Activated naive CD8-positive, alpha-beta T cell (primary cell): ENCODE data around the gene CD59.

Source experiments
- H3K27ac Mint-ChIP-seq: one replicate; pipeline ENCODE4 v1.8.0; 2021; ENCODE audit warnings: mixed read lengths
- H3K27me3 Mint-ChIP-seq: one replicate; pipeline ENCODE4 v1.8.0; 2021; ENCODE audit warnings: mixed read lengths
- H3K36me3 Mint-ChIP-seq: one replicate; pipeline ENCODE4 v1.8.0; 2021; ENCODE audit warnings: mixed read lengths
- H3K4me1 Mint-ChIP-seq: one replicate; pipeline ENCODE4 v1.8.0; 2021; ENCODE audit warnings: low read depth, mixed read lengths
- H3K4me3 Mint-ChIP-seq: one replicate; pipeline ENCODE4 v1.8.0; 2021; ENCODE audit warnings: mild to moderate bottlenecking, mixed read lengths
- H3K9me3 Mint-ChIP-seq: one replicate; pipeline ENCODE4 v1.8.0; 2021; ENCODE audit warnings: low read depth, mixed read lengths

Gene CD59

DNA sequence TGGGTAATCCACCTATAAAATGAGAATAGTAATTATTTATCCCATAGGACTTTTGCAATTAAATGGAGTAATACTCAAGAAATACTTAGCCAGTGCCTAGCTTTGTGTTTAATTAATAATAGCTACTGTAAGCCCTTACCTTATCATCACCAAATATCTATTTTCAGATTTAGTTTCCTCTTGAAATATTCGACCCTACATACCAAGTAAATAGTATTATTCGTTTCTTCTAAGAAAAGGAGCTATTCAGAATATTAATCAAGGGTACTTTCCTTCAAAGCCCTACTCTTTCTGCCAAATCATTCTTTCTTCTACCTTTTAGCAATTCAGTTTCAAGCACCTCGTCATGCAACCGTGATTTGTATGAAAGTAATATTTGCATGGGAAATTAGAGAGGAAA is 31.4 kb upstream of the CD59 start:
- no peak overlapping the region for H3K27ac Mint-ChIP-seq
- H3K4me1 Mint-ChIP-seq: peaks cover 28% of the 10 kb centered on the region

DNA sequence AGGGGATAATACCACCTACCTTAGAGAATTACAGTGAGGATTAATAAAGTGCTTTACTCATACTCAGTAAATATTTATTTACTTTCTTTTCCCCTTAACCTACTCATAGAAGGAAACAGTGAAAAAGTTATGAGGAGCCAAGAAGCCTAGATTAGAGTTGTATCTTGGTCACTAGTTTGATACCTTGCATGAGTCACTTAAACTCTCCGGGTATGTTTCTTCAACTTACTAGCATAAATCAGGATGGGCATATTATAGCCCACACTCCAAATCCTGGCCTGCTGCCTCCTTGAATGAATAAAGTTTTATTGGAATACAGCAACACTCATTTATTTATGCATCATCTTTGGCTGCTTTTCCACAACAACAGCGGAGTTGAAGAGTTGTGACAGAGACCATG is 29.9 kb upstream of the CD59 start:
- no peak overlapping the region for H3K27ac Mint-ChIP-seq
- H3K36me3 Mint-ChIP-seq: peaks cover 25% of the 10 kb centered on the region
- no peaks in the 10 kb centered on the region for H3K27me3 Mint-ChIP-seq
- peaks cover 19% of the 10 kb centered on the region for H3K4me1 Mint-ChIP-seq
- peaks cover 3% of the 10 kb centered on the region for H3K9me3 Mint-ChIP-seq
- H3K4me3 Mint-ChIP-seq: no peak overlapping the region

More for the DNA sequence above, 31.4 kb upstream of the CD59 start:
- Mint-ChIP-seq H3K36me3 (peaks cover 27% of the 10 kb centered on the region), H3K27me3 (no peaks in the 10 kb centered on the region), H3K4me3 (no peak overlapping the region), H3K9me3 (peaks cover 3% of the 10 kb centered on the region)

DNA sequence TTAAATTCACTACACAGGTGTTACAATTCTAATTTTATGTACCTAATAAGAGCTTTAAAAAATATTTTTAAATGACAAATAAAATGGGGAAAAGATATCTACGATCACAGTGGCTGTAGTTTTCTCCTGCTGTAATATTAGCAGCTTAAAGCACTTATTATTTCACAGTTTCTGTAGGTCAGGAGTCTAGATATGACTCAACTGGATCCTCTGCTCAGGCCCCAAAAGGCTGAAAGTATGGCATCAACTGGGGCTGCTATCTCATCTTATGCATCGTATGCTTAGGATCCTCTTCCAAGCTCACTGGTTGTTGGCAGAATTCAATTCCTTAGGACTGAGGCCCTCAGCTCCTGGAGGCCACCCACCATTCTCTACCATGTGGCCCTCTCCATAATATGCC is 25.2 kb upstream of the CD59 start:
- Mint-ChIP-seq H3K9me3 (peaks cover 3% of the 10 kb centered on the region), H3K27ac (no peak overlapping the region), H3K27me3 (no peaks in the 10 kb centered on the region), H3K36me3 (peaks cover 38% of the 10 kb centered on the region), H3K4me3 (no peak overlapping the region), H3K4me1 (peaks cover 17% of the 10 kb centered on the region)

DNA sequence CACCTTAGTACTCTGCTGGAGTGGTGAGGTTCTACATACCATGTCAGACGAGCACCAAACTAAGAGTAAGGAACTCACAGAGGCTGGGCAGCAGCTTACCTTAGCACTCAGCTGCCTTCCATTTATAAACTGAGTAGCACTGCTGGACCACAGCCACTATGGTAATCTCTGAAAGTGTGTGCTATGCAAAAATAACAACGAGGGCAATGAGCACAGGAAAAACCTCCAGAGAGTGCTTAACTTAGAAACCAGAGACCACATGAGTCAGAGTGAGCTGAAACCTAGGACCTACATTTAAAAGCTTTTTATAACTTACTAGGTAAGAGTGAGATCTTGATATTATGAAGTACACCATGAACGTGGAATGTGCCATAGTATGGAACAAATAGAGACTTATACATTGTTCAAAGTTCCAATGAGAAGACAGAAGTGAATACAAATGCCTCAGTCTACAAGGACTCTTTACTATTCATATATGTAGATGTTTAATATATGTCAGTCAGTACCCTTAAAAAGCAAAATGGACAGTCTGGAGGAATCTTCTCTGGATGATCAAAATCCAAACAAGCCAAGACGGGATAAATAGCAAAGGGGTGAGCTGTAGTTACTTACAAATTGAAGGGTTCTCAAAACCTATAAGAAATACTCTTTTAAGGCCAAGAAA is 17.2 kb upstream of the CD59 start:
- H3K36me3 Mint-ChIP-seq: peaks cover 4% of the 10 kb centered on the region
- H3K4me1 Mint-ChIP-seq: peaks cover 4% of the 10 kb centered on the region
- H3K9me3 Mint-ChIP-seq: no peaks in the 10 kb centered on the region
- H3K27ac Mint-ChIP-seq: peak overlapping the region; percentile 28
- no peak overlapping the region for H3K4me3 Mint-ChIP-seq
- H3K27me3 Mint-ChIP-seq: no peaks in the 10 kb centered on the region

DNA sequence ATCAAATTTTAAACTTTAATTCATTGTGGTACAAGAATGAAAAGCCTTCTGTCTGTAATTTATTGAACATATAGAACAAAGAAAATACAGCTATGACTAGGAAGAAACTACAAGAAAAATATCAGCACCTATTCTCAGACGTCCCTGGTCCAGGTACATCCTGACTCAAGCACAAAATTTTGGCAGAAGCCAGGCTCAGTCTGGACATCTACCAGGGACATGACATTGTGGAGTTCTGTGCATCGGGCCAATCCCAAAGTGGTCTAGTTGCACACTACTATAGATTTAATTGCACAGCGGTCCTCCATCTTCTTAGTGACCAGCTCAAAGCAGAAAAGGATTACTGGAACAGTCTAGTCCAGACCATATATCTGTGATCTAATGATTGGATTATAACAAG is 15.7 kb upstream of the CD59 start:
- H3K27me3 Mint-ChIP-seq: no peaks in the 10 kb centered on the region
- no peak overlapping the region for H3K27ac Mint-ChIP-seq
- peaks cover 4% of the 10 kb centered on the region for H3K4me1 Mint-ChIP-seq
- peaks cover 3% of the 10 kb centered on the region for H3K36me3 Mint-ChIP-seq
- no peak overlapping the region for H3K4me3 Mint-ChIP-seq
- H3K9me3 Mint-ChIP-seq: no peaks in the 10 kb centered on the region

DNA sequence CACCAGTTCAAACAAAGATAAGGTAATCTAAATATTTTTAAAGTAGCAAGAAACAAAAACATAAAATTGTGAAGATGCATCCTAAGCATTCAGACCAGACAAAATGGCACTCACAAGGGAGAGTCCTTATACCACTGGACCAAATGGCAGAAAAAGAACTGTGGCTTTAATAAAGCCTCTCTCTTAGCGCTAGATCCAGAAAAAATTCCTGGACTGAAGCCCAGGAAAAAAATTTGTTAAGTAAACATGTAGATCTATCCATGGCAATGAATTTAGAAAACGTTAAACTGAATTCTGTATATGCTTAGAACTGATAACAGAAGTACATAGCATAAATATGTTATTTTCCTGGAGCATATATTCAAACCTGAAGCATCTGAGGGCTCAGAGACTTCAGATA is 11.8 kb upstream of the CD59 start:
- H3K9me3 Mint-ChIP-seq: no peaks in the 10 kb centered on the region
- H3K4me1 Mint-ChIP-seq: no peaks in the 10 kb centered on the region
- H3K4me3 Mint-ChIP-seq: no peak overlapping the region
- no peak overlapping the region for H3K27ac Mint-ChIP-seq
- peaks cover under 1% of the 10 kb centered on the region for H3K36me3 Mint-ChIP-seq
- no peaks in the 10 kb centered on the region for H3K27me3 Mint-ChIP-seq

DNA sequence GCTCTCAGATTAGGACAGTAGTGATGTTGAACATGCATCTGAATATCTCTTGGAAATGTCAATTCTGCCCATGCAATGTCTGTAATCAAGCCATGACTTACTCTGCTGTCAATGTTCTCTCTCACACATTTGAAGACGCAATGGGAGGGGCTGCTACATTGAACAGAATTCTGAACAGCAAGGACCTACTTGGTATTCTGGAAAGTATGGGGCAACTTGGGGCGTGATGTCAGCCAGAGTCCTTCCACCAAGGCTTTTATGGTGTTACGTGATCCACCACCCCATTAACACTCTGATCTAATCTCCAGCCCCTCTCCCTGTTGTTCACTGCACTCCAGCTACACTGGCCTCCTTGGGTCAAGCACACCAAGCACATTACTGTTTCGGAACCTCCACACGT is 7.1 kb upstream of the CD59 start:
- H3K36me3 Mint-ChIP-seq: no peaks in the 10 kb centered on the region

DNA sequence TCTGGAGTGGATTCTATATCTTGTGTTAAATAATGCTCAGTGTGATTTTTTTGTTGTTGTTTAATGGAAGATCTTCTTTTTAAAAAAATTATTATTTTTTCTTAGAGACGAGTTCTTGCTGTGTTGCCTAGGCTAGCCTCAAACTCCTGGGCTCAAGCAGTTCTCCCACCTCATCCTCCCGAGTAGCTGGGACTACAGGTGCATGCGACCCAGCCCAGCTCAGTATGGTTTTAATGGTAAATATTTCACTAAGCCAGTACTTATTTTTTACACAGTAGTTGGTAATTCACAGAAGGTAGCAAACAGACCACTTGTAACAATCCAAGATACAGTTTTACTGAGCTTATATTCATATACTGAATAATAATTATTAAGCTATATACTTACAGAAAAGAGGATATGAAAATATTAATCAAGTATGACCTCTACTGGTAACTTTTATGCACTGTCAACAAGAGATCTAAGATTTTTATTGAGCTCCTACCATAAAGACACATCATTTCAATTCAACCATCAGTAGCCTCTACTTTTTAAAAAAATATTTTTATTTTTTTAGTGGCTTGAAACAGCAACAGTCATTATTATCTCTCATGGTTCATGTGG is 6.1 kb upstream of the CD59 start:
- no peaks in the 10 kb centered on the region for H3K4me1 Mint-ChIP-seq
- H3K9me3 Mint-ChIP-seq: no peaks in the 10 kb centered on the region
- no peak overlapping the region for H3K4me3 Mint-ChIP-seq

More for the DNA sequence above, 7.1 kb upstream of the CD59 start:
- no peaks in the 10 kb centered on the region for H3K27me3 Mint-ChIP-seq
- no peak overlapping the region for H3K4me3 Mint-ChIP-seq
- H3K4me1 Mint-ChIP-seq: no peaks in the 10 kb centered on the region
- no peak overlapping the region for H3K27ac Mint-ChIP-seq
- H3K9me3 Mint-ChIP-seq: no peaks in the 10 kb centered on the region

DNA sequence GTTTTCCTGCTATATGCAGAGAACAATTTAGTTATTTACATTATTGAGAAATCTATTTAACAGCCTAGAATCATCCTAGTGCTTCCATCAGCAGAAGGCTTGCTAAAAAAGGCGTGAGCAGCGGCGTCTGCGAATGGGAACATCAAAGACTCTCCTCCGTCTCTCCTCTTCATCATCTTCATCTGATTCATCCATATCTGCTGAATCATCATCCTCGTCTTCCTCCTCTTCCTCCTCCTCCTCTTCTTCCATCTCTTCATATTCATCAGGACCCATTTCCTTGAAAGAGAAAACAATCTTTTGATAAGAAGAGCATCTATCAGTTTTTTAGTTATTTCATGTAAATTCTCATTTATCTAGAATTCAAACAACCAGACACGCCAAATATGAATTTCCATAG is 5.6 kb upstream of the CD59 start:
- no peaks in the 10 kb centered on the region for H3K36me3 Mint-ChIP-seq
- H3K4me1 Mint-ChIP-seq: no peaks in the 10 kb centered on the region
- H3K9me3 Mint-ChIP-seq: no peaks in the 10 kb centered on the region
- H3K4me3 Mint-ChIP-seq: no peak overlapping the region
- H3K27me3 Mint-ChIP-seq: no peaks in the 10 kb centered on the region
- H3K27ac Mint-ChIP-seq: no peak overlapping the region

More for the DNA sequence above, 6.1 kb upstream of the CD59 start:
- Mint-ChIP-seq H3K27me3 (no peaks in the 10 kb centered on the region), H3K27ac (no peak overlapping the region), H3K36me3 (no peaks in the 10 kb centered on the region)

DNA sequence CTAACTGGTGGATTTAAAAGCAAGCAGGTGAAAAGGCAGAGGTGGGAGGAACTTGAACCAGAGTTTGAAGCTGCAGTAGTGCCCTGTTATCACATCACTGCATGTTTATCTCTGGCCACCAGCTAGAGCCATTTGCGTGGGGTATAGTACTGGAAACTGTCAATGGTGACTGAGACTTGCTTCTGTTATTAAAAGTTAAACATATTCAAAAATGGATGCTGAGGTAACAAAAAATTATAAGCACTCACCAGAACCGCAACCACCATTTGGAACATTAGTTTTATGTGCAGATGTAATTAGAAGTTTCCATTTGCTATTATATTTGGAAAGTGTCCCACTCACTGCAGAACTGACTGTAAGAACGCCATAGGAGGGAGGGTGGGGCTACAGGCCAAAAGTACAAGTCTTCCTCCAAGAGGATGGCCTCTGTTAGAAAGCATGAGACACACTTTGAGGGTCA is 1.2 kb upstream of the CD59 start:
- Mint-ChIP-seq H3K36me3 (peaks cover 4% of the 10 kb centered on the region), H3K4me3 (no peak overlapping the region), H3K4me1 (peaks cover 24% of the 10 kb centered on the region), H3K27me3 (no peaks in the 10 kb centered on the region), H3K9me3 (no peaks in the 10 kb centered on the region), H3K27ac (no peak overlapping the region)

DNA sequence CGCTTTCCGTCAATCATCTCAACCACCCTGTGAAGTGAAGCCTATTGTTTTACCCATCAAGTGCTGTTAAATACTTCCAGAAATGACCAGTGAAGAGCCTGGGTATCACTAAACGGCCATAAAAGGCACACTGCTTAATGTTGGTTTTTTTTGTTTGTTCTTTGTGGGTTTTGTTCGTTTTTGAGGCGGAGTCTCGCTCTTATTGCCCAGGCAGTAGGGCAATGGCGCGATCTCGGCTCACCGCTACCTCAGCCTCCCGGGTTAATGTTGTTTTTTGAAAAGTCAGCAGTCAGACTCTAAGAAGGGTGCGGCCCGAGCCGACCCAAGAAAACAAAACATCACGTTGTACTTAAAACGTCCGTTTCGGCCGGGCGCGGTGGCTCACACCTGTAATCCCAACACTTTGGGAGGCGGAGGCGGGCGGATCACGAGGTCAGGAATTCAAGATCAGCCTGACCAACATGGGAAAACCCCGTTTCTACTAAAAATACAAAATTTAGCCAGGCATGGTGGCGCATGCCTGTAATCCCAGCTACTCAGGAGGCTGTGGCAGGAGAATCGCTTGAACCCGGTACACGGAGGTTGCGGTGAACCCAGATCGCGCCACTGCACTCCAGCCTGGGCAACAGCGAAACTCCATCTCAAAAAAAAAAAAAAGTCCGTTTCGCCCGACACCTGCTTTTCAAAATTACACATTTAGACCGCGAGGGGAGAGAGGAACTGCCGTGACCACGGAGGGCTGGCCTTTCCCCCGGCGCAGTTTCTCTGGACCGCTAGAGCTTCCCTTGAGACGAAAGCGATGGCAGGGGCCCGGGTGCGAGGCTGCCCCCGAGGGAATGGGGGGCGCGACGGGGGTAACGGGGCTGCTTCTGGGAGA is 714 bp downstream of the CD59 start:
- H3K4me3 Mint-ChIP-seq: peak overlapping the region; percentile 91
- peaks cover 38% of the 10 kb centered on the region for H3K4me1 Mint-ChIP-seq
- no peaks in the 10 kb centered on the region for H3K27me3 Mint-ChIP-seq
- H3K27ac Mint-ChIP-seq: peak overlapping the region; percentile 24
- H3K9me3 Mint-ChIP-seq: no peaks in the 10 kb centered on the region
- H3K36me3 Mint-ChIP-seq: peaks cover 4% of the 10 kb centered on the region

DNA sequence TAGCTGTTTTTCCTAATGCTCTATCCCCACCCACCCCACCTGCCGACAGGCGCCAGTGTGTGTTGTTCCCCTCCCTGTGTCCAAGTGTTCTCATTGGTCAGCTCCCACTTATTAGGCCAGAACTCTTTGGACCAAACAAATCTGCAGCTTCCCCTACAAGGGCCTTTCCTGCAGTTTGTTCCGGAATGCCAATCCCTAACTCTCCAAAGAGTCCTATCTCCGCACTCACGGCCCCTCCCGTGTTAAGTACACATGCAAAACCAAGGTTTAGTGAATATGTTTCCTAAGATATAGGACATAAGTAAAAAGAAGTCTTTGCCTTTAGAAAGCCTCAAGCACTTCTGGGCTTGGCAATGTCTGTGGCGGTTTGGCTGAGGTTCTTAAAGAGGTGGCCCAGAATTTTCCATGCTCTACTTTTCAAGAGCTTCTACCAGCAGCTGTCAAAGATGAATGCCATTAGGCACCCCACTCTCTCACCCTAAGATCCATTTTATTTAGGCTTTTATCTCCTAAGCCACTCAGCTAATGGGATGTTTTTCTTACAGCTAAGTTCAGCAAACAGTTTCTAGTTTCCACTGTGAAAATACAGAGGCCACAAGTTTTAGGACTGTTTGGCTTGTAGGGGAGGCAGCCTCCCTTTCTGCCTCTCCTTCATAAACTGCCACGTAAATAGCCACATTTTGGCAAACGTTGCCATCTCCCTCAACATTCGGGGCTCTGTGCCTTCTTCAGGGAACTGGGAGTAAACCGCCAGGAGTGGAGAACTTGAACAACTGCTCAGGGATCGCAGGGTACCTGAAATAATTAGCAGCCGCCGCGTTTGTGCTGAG is 1.6 kb downstream of the CD59 start:
- Mint-ChIP-seq H3K4me1 (peaks cover 38% of the 10 kb centered on the region), H3K9me3 (no peaks in the 10 kb centered on the region), H3K27ac (peak overlapping the region; percentile 24), H3K4me3 (peak overlapping the region; percentile 91), H3K36me3 (peaks cover 4% of the 10 kb centered on the region), H3K27me3 (no peaks in the 10 kb centered on the region)

DNA sequence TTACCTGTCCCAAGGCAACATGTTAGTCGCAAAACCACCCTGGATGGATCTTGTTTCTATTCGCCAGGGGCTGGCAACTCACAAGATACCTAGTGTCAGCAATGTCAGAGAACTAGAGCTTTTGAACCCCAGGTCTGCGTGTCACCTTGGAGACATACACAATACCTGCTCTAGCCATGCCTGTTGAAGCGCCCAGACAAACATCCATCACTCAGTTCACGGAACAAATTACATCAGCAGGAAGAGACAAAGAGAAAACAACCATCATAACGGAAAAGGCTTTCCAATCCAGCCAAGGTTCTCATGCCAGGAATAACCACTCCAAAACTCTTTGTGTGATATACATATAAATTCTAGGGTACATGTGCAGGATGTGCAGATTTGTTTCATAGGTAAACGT is 2.2 kb downstream of the CD59 start:
- Mint-ChIP-seq H3K27me3 (no peaks in the 10 kb centered on the region), H3K36me3 (peaks cover 8% of the 10 kb centered on the region), H3K9me3 (no peaks in the 10 kb centered on the region), H3K4me3 (peak overlapping the region; percentile 91), H3K4me1 (peaks cover 40% of the 10 kb centered on the region), H3K27ac (no peak overlapping the region)

DNA sequence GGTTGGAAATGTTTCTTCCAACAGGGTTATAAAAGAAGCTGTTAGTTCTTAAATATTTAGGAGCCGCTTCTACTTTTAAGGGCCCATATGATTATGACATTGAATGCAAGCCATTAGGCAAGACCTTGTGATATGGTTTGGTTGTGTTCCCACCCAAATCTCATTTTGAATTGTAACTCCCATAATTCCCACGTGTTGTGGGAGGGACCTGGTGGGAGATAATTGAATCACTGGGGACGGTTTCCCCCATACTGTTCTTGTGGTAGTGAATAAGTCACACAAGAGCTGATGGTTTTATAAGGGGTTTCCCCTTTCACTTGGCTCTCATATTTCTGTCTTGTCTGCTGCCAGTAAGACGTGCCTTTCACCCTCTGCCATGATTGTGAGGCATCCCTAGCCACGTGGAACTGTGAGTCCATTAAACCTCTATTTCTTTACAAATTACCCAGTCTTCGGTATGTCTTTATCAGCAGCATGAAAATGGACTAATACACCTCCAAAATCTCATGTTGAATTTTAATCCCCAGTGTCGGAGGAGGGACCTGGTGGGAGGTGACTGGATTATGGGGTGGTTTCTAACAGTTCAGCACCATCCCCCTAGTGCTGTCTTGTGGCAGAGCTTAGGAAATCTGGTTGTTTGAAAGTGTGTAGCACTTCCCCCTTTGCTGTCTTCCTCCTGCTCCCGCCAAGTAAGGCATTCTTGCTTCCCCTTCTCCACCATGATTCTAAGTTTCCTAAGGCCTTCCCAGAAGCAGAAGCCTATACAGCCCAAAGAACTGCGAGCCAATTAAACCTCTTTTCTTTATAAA is 4.3 kb downstream of the CD59 start:
- peaks cover 44% of the 10 kb centered on the region for H3K4me1 Mint-ChIP-seq

More for the DNA sequence above, 4.3 kb downstream of the CD59 start:
- H3K27ac Mint-ChIP-seq: peak overlapping the region; percentile 46
- peaks cover 12% of the 10 kb centered on the region for H3K36me3 Mint-ChIP-seq
- H3K27me3 Mint-ChIP-seq: no peaks in the 10 kb centered on the region
- H3K9me3 Mint-ChIP-seq: no peaks in the 10 kb centered on the region
- H3K4me3 Mint-ChIP-seq: peak overlapping the region; percentile 25
